ENCODE measurements around the gene CD74. TPM values are rescaled to one million over a fixed set of nuclear protein-coding genes. Genes with fewer than 3 reads are reported as not detected.

Gene CD74
- total and polyA plus RNA-seq, 2 of the 13 experiments (the other 11 are each of a cell fraction or from before 2014, with no cell fraction given): 34.1 to 84.4 TPM

DNA sequence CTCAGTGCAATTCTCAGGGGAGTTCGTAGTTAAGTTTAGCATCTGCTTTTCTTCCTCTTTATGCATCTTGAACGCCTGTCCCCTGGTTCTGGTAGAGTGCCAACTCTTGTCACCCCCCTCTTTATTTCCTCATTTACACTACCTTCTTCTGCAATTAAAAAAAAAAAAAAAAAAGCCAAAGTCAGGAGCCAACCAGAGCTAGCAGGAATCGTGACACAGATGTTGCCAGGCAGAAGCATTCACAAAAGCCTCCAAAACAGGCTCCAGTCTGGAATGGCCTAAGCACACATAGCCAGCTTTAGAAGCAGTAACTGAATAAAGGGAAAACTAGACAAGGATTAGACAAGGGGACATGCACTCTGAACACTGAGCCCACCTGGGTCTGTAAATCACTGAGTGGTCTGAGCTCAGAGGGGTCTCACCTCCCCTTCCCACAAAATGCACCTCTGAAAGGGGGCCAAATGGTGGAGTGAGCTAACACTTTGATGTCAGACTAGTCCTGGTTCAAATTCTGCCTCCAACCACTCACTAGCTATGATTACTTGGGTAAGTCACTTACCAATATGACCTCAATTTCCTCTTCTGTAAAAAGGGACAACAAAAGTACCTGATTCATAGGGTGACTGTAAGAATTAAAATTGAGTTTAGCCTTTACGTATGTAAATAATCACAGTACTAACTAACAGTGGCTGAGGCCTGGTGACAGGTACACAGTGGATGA lies 2.0 kb downstream of the CD74 start (continued):
- TF ChIP-seq ARID5B (CRISPR knock-in tag; IDR thresholded peaks at IDR 0.05) (no peak), ZNF251 (CRISPR knock-in tag; IDR thresholded peaks at IDR 0.05) (no peak), HNRNPL (IDR thresholded peaks at IDR 0.05; ENCODE audit: low read depth, low read length) (0 out of 2 replicates have a peak, but pooled peaks have one; percentile 27), NR3C1 (CRISPR knock-in tag; IDR thresholded peaks at IDR 0.05) (no peak), NFYC (CRISPR knock-in tag; IDR thresholded peaks at IDR 0.05) (peak; percentile 82), RORA (CRISPR knock-in tag; IDR thresholded peaks at IDR 0.05) (no peak), FOXJ3 (CRISPR knock-in tag; IDR thresholded peaks at IDR 0.05; ENCODE audit: borderline replicate concordance) (no peak), GTF2F1 (IDR thresholded peaks at IDR 0.05; ENCODE audit: low read length) (no peak), FOXP4 (CRISPR knock-in tag; IDR thresholded peaks at IDR 0.05) (no peak), NFYB (CRISPR knock-in tag; IDR thresholded peaks at IDR 0.05) (peak; percentile 91), BHLHE40 (IDR thresholded peaks at IDR 0.05; ENCODE audit: low read length) (0 out of 2 replicates have a peak, but pooled peaks have one; percentile 11), MED13 (CRISPR knock-in tag; IDR thresholded peaks at IDR 0.05) (no peak), ZNF543 (CRISPR knock-in tag; IDR thresholded peaks at IDR 0.05) (no peak), PHF8 (CRISPR knock-in tag; IDR thresholded peaks at IDR 0.05) (no peak), ZNF232 (CRISPR knock-in tag; IDR thresholded peaks at IDR 0.05; ENCODE audit: borderline replicate concordance) (no peak), ZNF329 (CRISPR knock-in tag; IDR thresholded peaks at IDR 0.05; ENCODE audit: low read depth) (no peak), ZBTB39 (CRISPR knock-in tag; IDR thresholded peaks at IDR 0.05) (no peak), CBX5 (CRISPR knock-in tag; IDR thresholded peaks at IDR 0.05; ENCODE audit: borderline replicate concordance) (no peak), ZZZ3 (CRISPR knock-in tag; IDR thresholded peaks at IDR 0.05; ENCODE audit: borderline replicate concordance) (no peak), SRSF9 (IDR thresholded peaks at IDR 0.05; ENCODE audit: borderline replicate concordance, insufficient read depth, low read depth, low read length, poor library complexity, severe bottlenecking) (no peak), WIZ (CRISPR knock-in tag; IDR thresholded peaks at IDR 0.05) (no peak)
- TF ChIP-seq, protein P1, sequence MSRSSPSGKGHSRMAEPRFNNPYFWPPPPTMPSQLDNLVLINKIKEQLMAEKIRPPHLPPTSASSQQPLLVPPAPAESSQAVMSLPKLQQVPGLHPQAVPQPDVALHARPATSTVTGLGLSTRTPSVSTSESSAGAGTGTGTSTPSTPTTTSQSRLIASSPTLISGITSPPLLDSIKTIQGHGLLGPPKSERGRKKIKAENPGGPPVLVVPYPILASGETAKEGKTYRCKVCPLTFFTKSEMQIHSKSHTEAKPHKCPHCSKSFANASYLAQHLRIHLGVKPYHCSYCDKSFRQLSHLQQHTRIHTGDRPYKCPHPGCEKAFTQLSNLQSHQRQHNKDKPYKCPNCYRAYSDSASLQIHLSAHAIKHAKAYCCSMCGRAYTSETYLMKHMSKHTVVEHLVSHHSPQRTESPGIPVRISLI (CRISPR knock-in tag; IDR thresholded peaks at IDR 0.05; ENCODE audit: borderline replicate concordance): peak; percentile 81

Data from HepG2 (cell line).